8988T (cell line): ENCODE measurements around the gene NOS1.
"Not testable (repeated sequence)": the region's sequence is repeated elsewhere in the genome, so short reads cannot be mapped to it uniquely, and the experiment has no call there.

Experiments used
- DNase-seq: peaks from one replicate; pipeline ENCODE4 v3.0.0; 2011

The NOS1 gene

DNA sequence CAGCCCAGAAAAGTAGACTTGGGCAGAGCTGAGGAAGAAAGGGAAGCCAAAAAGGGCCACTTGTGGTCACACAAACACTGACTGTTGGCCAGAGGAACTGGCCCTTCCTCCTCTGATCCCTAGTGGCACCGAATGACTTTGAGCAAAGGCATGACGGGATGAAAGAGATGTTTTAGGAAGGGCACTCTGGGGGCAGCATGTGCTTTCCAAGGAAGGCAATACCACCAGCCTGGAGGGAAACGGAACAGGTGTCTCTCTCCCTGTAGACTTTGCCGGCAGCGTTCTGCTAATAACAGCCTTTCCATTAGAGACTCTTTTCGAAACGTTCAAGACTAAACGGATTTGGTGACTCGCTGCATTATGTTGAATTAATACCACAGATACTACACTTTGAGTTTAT lies 158.9 kb downstream of the NOS1 start:
- DNase-seq, result no peak

DNA sequence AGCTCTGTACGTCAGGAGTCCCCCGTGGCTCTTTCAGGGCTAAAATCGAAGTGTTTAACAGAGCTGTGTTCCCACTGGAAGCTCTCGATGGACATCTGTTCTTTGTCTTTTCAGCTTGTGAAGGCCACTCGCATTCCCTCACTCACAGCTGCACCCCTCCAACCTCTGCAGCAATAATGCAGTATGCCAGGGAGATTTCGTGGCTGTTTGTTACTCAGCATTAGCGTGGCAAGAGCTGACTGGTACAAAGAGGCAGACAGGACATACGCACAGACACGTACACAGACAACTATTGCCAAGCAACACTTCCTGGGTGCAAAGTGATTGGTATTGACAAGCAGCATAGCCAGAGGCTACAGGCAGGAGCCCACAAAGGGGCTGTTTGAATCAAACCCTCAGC lies 159.4 kb downstream of the NOS1 start:
- no peak for DNase-seq

- not testable (repeated sequence) for DNase-seq
These were observed 161.3 kb downstream of the NOS1 start for GRCh38 chr12:117199956-117200744.

DNA sequence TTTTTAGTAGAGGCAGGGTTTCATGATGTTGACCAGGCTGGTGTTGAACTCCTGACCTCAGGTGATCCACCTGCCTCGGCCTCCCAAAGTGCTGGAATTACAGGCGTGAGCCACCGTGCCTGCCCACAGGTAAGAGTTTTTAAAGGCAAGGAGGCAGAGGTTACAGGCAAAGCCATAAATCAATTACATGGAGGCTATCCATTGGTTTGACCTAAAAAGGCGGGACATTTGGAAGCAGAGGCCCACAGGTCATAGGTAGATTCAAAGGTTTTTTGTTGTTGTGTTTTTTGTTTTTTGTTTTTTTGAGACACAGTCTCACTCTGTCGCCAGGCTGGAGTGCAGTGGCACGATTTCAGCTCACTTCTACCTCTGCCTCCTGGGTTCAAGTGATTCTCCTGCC lies 165.1 kb downstream of the NOS1 start:
- not testable (repeated sequence) for DNase-seq

GRCh38 chr12:117195027-117195426 lies 166.4 kb downstream of the NOS1 start:
- DNase-seq, result not testable (repeated sequence)

- no peak for DNase-seq
These were observed 167.5 kb downstream of the NOS1 start for GRCh38 chr12:117193903-117194302.

DNA sequence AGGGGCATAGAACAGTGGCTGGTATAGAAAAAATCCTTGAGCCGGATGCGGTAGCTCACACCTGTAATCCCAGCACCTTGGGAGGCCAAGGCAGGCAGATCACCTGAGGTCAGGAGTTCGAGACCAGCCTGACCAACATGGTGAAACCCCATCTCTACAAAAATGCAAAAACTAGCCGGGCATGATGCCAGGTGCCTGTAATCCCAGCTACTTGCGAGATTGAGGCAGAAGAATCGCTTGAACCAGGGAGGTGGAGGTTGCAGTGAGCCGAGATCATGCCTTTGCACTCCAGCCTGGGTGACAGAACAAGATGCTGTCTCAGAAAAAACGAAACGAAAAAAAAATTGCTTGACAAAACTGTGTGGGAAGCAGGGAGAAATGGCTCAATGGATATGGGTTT lies 168.8 kb downstream of the NOS1 start:
- DNase-seq, result not testable (repeated sequence)

- DNase-seq, result no peak
These were observed 169.4 kb downstream of the NOS1 start for GRCh38 chr12:117192057-117192456.

- peak; percentile 95 for DNase-seq
These were observed 171.1 kb downstream of the NOS1 start, which contains the start of gene FBXO21 for GRCh38 chr12:117190210-117190781. TSS of gene FBXO21 (minus strand) at chr12:117190470. CDS start at chr12:117190456, 14 bp downstream.

- peak; percentile 49 for DNase-seq
These were observed 171.7 kb downstream of the NOS1 start for GRCh38 chr12:117189725-117190209.

- no peak for DNase-seq
These were observed 172.3 kb downstream of the NOS1 start for GRCh38 chr12:117188961-117189724.

GRCh38 chr12:117188121-117188665 lies 173.2 kb downstream of the NOS1 start:
- DNase-seq, result no peak

DNA sequence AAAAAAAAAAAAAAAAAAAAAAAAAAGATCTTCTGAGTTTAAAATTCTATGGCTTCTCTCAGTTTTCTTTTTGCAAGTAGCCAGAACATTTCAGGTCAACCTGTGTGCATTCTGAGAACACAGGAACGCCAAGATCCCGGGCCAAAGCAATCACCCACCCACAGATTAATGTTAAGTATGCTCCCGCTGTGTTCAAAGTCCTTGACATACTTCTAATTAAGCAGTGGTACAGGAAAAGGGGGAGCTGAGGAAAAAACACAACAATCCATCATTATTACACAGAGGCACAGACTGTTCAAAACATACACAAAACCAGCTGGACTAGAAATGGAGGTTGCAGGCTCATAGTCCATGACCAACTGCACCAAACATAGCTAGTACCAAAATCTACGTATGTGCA lies 174.0 kb downstream of the NOS1 start:
- DNase-seq, result no peak

GRCh38 chr12:117182866-117183265 lies 178.6 kb downstream of the NOS1 start:
- no peak for DNase-seq

DNA sequence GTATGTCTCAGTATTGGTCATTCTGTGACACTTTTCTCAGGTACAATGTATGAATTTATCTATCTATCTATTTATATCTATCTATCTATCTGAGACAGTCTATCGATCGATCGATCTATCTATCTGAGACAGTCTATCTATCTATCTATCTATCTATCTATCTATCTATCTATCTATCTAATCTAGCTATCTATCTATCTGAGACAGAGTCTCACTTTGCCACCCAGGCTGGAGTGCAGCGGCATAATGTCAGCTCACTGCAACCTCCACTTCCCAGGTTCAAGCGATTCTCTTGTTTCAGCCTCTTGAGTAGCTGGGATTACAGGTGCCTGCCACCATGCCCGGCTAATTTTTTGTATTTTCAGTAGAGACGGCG lies 180.0 kb downstream of the NOS1 start:
- DNase-seq, result not testable (repeated sequence)

GRCh38 chr12:117180758-117181467 lies 180.5 kb downstream of the NOS1 start:
- no peak for DNase-seq

GRCh38 chr12:117178745-117179144 lies 182.7 kb downstream of the NOS1 start:
- DNase-seq, result no peak

GRCh38 chr12:117178301-117178700 lies 183.1 kb downstream of the NOS1 start:
- no peak for DNase-seq

DNA sequence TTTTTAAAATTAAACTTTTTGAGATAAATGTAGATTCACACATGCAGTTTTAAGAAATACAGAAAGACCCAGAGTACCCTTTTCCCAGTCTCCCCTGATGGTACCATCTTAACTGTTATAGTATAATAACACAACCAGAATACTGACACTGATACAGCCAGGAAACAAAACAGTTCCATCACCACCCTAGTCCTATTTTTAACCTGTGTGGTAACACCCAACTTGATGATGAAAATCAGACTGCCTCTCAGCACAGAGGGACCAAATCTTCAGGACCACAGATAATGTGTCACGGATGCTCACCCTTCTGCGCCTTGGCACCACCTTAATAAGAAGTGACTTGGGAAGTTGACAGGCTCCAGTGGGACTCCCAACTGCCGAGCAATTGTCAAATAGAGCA lies 189.3 kb downstream of the NOS1 start:
- DNase-seq, result no peak

DNA sequence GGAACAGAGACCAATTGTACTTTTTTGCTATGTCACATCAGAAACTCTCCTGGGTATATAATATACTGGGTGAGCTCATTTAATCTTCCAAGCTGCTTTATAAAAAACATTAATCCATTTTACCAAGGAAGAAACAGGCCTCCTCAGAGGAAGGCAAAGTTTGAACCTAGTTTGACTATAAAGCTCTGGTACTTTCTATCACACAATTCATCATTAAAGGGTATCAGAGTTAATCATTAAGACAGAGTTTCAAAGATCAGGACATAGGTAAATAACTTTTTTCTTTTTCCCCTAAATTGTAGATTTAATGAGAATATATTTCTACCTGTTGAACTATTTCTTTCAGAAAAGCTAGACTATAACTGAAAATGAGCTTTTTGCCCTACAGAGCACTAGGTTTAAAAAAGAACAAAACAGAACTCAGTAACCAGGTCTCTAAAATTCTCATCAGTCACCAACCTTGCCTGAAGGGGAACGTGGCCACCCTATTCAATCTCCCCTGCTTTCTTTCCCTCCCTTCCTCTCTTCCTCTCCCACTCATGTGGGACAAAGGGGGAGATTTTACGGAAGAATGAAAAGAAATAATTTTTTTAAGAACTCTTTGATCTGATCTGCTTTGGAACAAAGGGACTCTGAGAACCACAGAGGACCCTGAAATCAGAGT lies 189.8 kb downstream of the NOS1 start:
- no peak for DNase-seq

DNA sequence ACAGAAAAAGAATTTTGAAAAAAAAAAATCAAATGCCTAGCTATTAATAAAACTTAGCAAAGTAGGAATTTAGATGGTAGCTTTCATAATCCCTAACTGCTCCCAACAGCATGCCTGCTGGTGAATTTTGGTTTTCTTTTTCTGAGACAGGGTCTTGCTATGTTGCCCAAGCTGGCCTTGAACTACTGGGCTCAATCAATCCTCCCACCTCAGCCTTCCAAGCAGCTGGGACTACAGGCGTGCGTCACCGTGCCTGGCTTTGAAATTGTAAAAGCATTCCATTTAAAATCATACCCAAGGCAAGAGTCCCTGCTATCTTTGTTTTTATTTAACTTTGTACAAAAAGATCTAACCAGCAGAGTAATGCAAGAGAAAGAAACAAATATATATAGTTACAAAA lies 191.9 kb downstream of the NOS1 start:
- DNase-seq, result no peak

DNA sequence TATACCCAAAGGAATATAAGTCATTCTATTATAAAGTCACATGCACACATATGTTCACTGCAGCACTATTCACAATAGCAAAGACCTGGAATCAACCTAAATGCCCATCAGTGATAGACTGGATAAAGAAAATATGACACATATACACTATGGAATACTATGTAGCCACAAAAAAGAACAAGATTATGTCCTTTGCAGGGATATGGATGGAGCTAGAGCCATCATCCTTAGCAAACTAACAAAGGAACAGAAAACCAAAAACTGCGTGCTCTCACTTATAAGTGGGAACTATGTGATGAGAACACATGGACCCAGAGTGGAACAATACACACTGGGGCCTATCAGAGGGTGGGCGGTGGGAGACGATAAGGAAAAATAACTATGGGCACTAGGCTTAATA lies 192.4 kb downstream of the NOS1 start:
- no peak for DNase-seq
